ENCODE results near the gene TES. TPM values are rescaled to one million over a fixed set of nuclear protein-coding genes. Genes with fewer than 3 reads are reported as not detected.

Gene TES
- total and polyA plus RNA-seq, 2 of the 8 experiments (the other 6 are each of a cell fraction or from before 2014, with no cell fraction given) = 18.2 to 36.3 TPM

GRCh38 chr7:116265881-116266280 lies 55.5 kb downstream of the TES start:
- H2BK12ac ChIP-seq (ENCODE audit: low read depth, low read length) = no peak overlapping the region
- no peak overlapping the region for H3K27ac ChIP-seq (ENCODE audit: low read depth, low read length)
- no peak overlapping the region for H4K8ac ChIP-seq (ENCODE audit: extremely low read depth, insufficient read depth, low read length)
- H3K36me3 ChIP-seq (ENCODE audit: control insufficient read depth in 2 of 4, insufficient read depth in 4 of 4, low read length in 3 of 4) = no peaks in the 10 kb centered on the region
- H3K4me2 ChIP-seq (ENCODE audit: insufficient read depth in 1 of 2, low read depth in 2 of 2, low read length in 2 of 2) = no peak overlapping the region
- no peak overlapping the region for H2AFZ ChIP-seq (ENCODE audit: low read length)
- H3K79me1 ChIP-seq (ENCODE audit: low read depth, low read length) = no peaks in the 10 kb centered on the region
- H3K56ac ChIP-seq (replicated peaks; ENCODE audit: insufficient read length, low read depth, low read length) = no peak overlapping the region
- H2BK15ac ChIP-seq (ENCODE audit: low read length) = no peak overlapping the region
- H3K27me3 ChIP-seq (replicated peaks in 1 of 4; ENCODE audit: control insufficient read depth in 3 of 4, extremely low read depth in 1 of 4, insufficient read depth in 3 of 4, low read length in 3 of 4) = no peaks in the 10 kb centered on the region; a peak in 1 of 7 replicates
- CTCF ChIA-PET (ENCODE audit: partially characterized antibody) = interaction anchor here (0.6 to 1.1 kb wide), 2 partner anchors 9 to 15 kb away, joined by 3 read pairs; no protein-coding TSS in a partner anchor
- no peak overlapping the region for H3K4me3 ChIP-seq (ENCODE audit: extremely low read depth in 1 of 4, insufficient read depth in 2 of 4, low read depth in 3 of 4, low read length in 4 of 4)
- no peak overlapping the region for H3K9ac ChIP-seq (replicated peaks in 1 of 4; ENCODE audit: extremely low read depth in 1 of 4, low read depth in 3 of 4, low read length in 3 of 4)
- H3K4me1 ChIP-seq (replicated peaks in 1 of 4; ENCODE audit: control insufficient read depth in 3 of 4, insufficient read depth in 4 of 4, low read length in 3 of 4) = no peaks in the 10 kb centered on the region
- WGBS, 2 experiments (ENCODE audit: extremely low coverage in 1 of 2, insufficient coverage in 1 of 2, insufficient read length in 1 of 2, insufficient replicate concordance in 2 of 2, low coverage in 1 of 2, low lambda C conversion rate in 2 of 2, missing lambda C conversion rate in 1 of 2) = 91% methylated on average over 3 of the region's 3 CpGs; no CpG with 5 or more reads in 1 of the 2 experiments
- H2BK120ac ChIP-seq (replicated peaks; ENCODE audit: low read depth, low read length) = no peak overlapping the region
- H2BK5ac ChIP-seq (ENCODE audit: low read depth, low read length) = no peak overlapping the region
- no peak for FAIRE-seq
- no peak for DNase-seq (ENCODE audit: low read depth in 1 of 2, low spot score in 2 of 2)
- no peaks in the 10 kb centered on the region for H3K79me2 ChIP-seq (ENCODE audit: control insufficient read depth in 1 of 2, insufficient read depth in 2 of 2, low read length in 2 of 2)
- no peak for TF ChIP-seq PHF8 (conservative IDR thresholded peaks at IDR 0.05; ENCODE audit: low read depth, low read length)
- TF ChIP-seq SIRT6 (IDR thresholded peaks at IDR 0.05; ENCODE audit: low read length) = no peak
- TF ChIP-seq TAF1 (IDR thresholded peaks at IDR 0.05; ENCODE audit: low read depth, low read length) = no peak
- TF ChIP-seq MAX (IDR thresholded peaks at IDR 0.05) = no peak
- TF ChIP-seq CBX8 (IDR thresholded peaks at IDR 0.05; ENCODE audit: borderline replicate concordance, low read depth, low read length) = no peak
- no peak for TF ChIP-seq KDM1A (IDR thresholded peaks at IDR 0.05; ENCODE audit: borderline replicate concordance, low read length)
- TF ChIP-seq TAF7 (optimal IDR thresholded peaks at IDR 0.05; ENCODE audit: borderline replicate concordance, low read depth, low read length) = no peak
- TF ChIP-seq POU5F1 (IDR thresholded peaks at IDR 0.05; ENCODE audit: low read depth, low read length) = no peak
- TF ChIP-seq KDM4A (IDR thresholded peaks at IDR 0.05; ENCODE audit: low read depth, low read length, severe bottlenecking) = no peak
- no peak for TF ChIP-seq NRF1 (IDR thresholded peaks at IDR 0.05; ENCODE audit: low read depth, low read length)
- no peak for TF ChIP-seq TEAD4 (IDR thresholded peaks at IDR 0.05; ENCODE audit: low read depth, low read length)
- TF ChIP-seq TCF12 (IDR thresholded peaks at IDR 0.05; ENCODE audit: low read depth, low read length) = no peak
- no peak for TF ChIP-seq BACH1 (IDR thresholded peaks at IDR 0.05; ENCODE audit: low read length)
- TF ChIP-seq TBP (IDR thresholded peaks at IDR 0.05; ENCODE audit: low read depth, low read length) = no peak
- TF ChIP-seq RXRA (IDR thresholded peaks at IDR 0.05; ENCODE audit: insufficient read depth, low read depth, low read length) = no peak
- TF ChIP-seq GABPA (IDR thresholded peaks at IDR 0.05; ENCODE audit: borderline replicate concordance, insufficient read depth, low read length) = no peak
- H2BK20ac ChIP-seq (ENCODE audit: low read length) = no peak overlapping the region
- H3K14ac ChIP-seq (ENCODE audit: insufficient read length) = no peak overlapping the region
- POLR2A ChIA-PET (ENCODE audit: partially characterized antibody) = no interaction called here
- no peak overlapping the region for H4K5ac ChIP-seq (ENCODE audit: insufficient read length, low read depth, low read length)
- no peaks in the 10 kb centered on the region for H4K20me1 ChIP-seq (replicated peaks in 1 of 2; ENCODE audit: control insufficient read depth in 1 of 2, insufficient read depth in 2 of 2, low read length in 2 of 2)
- no peak overlapping the region for H3K23ac ChIP-seq (ENCODE audit: insufficient read length)
- H2AK5ac ChIP-seq (ENCODE audit: low read depth, low read length) = no peak overlapping the region
- no peak overlapping the region for H4K91ac ChIP-seq (replicated peaks; ENCODE audit: insufficient read length, low read length)
- H3K23me2 ChIP-seq (ENCODE audit: low read depth, low read length) = no peaks in the 10 kb centered on the region; the same call in 1 of the 2 replicates
- H3K4ac ChIP-seq (replicated peaks; ENCODE audit: insufficient read length, low read depth, low read length) = no peak overlapping the region
- H3K9me3 ChIP-seq (ENCODE audit: insufficient read depth in 2 of 2, low read depth in 1 of 2, low read length in 1 of 2) = no peaks in the 10 kb centered on the region
- no peak overlapping the region for H3K18ac ChIP-seq (ENCODE audit: extremely low read depth, low read length)
